GM23338 (cell line): ENCODE data around the gene DNAJC16. TPM values are rescaled to one million over a fixed set of nuclear protein-coding genes. Genes with fewer than 3 reads are reported as not detected.

ENCODE experiments used
- ATAC-seq: fragments of 200-7000 bp; cut with Tn5 transposase; 3 replicates; pipeline ENCODE4 v1.9.1; 2020
- DNase-seq: peaks from one replicate; pipeline ENCODE4 v3.0.0-alpha.2; 2015; ENCODE audit warnings: low spot score
- H2AFZ ChIP-seq: fragments of 200-600 bp; sonication (generic); 2 replicates; pipeline ENCODE4 v1.8.0; 2016; ENCODE audit warnings: antibody characterized with exemption, mild to moderate bottlenecking, moderate library complexity
- H3F3A ChIP-seq: fragments of 200-600 bp; sonication (generic); replicated peaks from 2 replicates; pipeline ENCODE4 v1.8.0; 2017; ENCODE audit warnings: antibody characterized with exemption, mixed run types, low read depth
- H3K27ac ChIP-seq: fragments of 200-600 bp; sonication (generic); 2 replicates; pipeline ENCODE4 v1.6.1; 2016; ENCODE audit warnings: low read depth
- H3K27me3 ChIP-seq: fragments of 200-600 bp; sonication (generic); 2 replicates; pipeline ENCODE4 v1.8.0; 2016; ENCODE audit warnings: mild to moderate bottlenecking, mixed run types, moderate library complexity; ENCODE audit not compliant: insufficient read depth
- H3K36me3 ChIP-seq: fragments of 200-600 bp; sonication (generic); 2 replicates; pipeline ENCODE4 v1.8.0; 2016; ENCODE audit warnings: mild to moderate bottlenecking; ENCODE audit not compliant: insufficient read depth
- H3K4me1 ChIP-seq: fragments of 200-600 bp; sonication (generic); 2 replicates; pipeline ENCODE4 v1.8.0; 2016; ENCODE audit warnings: mild to moderate bottlenecking, moderate library complexity; ENCODE audit not compliant: insufficient read depth
- H3K4me2 ChIP-seq: fragments of 200-600 bp; sonication (generic); 2 replicates; pipeline ENCODE4 v1.7.1; 2017; ENCODE audit warnings: mixed run types
- H3K4me3 ChIP-seq: fragments of 200-600 bp; sonication (generic); 2 replicates; pipeline ENCODE4 v1.6.1; 2016; ENCODE audit warnings: mixed run types
- H3K79me2 ChIP-seq: fragments of 200-600 bp; sonication (generic); replicated peaks from 2 replicates; pipeline ENCODE4 v1.8.0; 2017; ENCODE audit warnings: mild to moderate bottlenecking; ENCODE audit not compliant: insufficient read depth
- H3K9me2 ChIP-seq: fragments of 200-600 bp; sonication (generic); 2 replicates; pipeline ENCODE4 v1.8.0; 2017; ENCODE audit not compliant: insufficient read depth
- H4K20me1 ChIP-seq: fragments of 200-600 bp; sonication (generic); replicated peaks from 2 replicates; pipeline ENCODE4 v1.8.0; 2017; ENCODE audit warnings: mild to moderate bottlenecking; ENCODE audit not compliant: insufficient read depth
- H3K27ac Mint-ChIP-seq: 2 replicates; pipeline ENCODE4 v1.8.0; 2020; ENCODE audit warnings: inconsistent platforms, mild to moderate bottlenecking, moderate library complexity, mixed read lengths
- H3K27me3 Mint-ChIP-seq: 3 replicates; pipeline ENCODE4 v1.8.0; 2022; ENCODE audit warnings: low read depth, mild to moderate bottlenecking, moderate library complexity, mixed read lengths, inconsistent platforms; ENCODE audit not compliant: insufficient read depth, poor library complexity
- H3K36me3 Mint-ChIP-seq: 3 replicates; pipeline ENCODE4 v1.8.0; 2021; ENCODE audit warnings: low read depth, mild to moderate bottlenecking, inconsistent platforms, moderate library complexity, mixed read lengths
- H3K4me1 Mint-ChIP-seq: 3 replicates; pipeline ENCODE4 v1.8.0; 2020; ENCODE audit warnings: mild to moderate bottlenecking, inconsistent platforms, mixed read lengths
- H3K4me3 Mint-ChIP-seq: 3 replicates; pipeline ENCODE4 v1.8.0; 2021; ENCODE audit warnings: moderate library complexity, mild to moderate bottlenecking, inconsistent platforms, mixed read lengths
- H3K9me3 Mint-ChIP-seq: 3 replicates; pipeline ENCODE4 v1.8.0; 2020; ENCODE audit warnings: moderate library complexity, mild to moderate bottlenecking, inconsistent platforms, mixed read lengths
- CREB1 ChIP-seq: fragments of 250-450 bp; sonication (Bioruptor Pico); IDR thresholded peaks from 2 replicates; pipeline ENCODE4 v1.5.0; 2020; ENCODE audit warnings: low read depth, mild to moderate bottlenecking, moderate library complexity
- EZH2 ChIP-seq: fragments of 200-600 bp; sonication (generic); IDR thresholded peaks from one replicate; pipeline ENCODE4 v1.8.0; 2017; ENCODE audit warnings: antibody characterized with exemption, mild to moderate bottlenecking, low read depth; ENCODE audit not compliant: unreplicated experiment
- EZH2phosphoT487 ChIP-seq: fragments of 200-600 bp; sonication (generic); IDR thresholded peaks from one replicate; pipeline ENCODE4 v1.8.1; 2018; ENCODE audit warnings: antibody characterized with exemption; ENCODE audit not compliant: unreplicated experiment
- JUNB ChIP-seq: IDR thresholded peaks from one replicate; pipeline ENCODE4 v1.6.1; 2016; ENCODE audit warnings: antibody characterized with exemption; ENCODE audit not compliant: unreplicated experiment
- NANOG ChIP-seq: IDR thresholded peaks from 2 replicates; pipeline ENCODE4 v1.6.1; 2016; ENCODE audit warnings: antibody characterized with exemption, borderline replicate concordance
- POLR2AphosphoS5 ChIP-seq: IDR thresholded peaks from 2 replicates; pipeline ENCODE4 v1.6.1; 2016; ENCODE audit warnings: antibody characterized with exemption, low read depth
- STAT1 ChIP-seq: IDR thresholded peaks from one replicate; pipeline ENCODE4 v1.6.1; 2016; ENCODE audit warnings: antibody characterized with exemption; ENCODE audit not compliant: unreplicated experiment
- ZNF114 ChIP-seq: fragments of 250-450 bp; sonication (Bioruptor Pico); IDR thresholded peaks from 2 replicates; pipeline ENCODE4 v1.5.0; 2020; ENCODE audit warnings: mild to moderate bottlenecking, moderate library complexity
- ZNF331 ChIP-seq: fragments of 250-450 bp; sonication (Bioruptor Pico); IDR thresholded peaks from 2 replicates; pipeline ENCODE4 v1.5.0; 2020; ENCODE audit warnings: low read depth, mild to moderate bottlenecking, moderate library complexity
- polyA plus RNA-seq: library from polyadenylated mRNA; unstranded; fragments of >200 nt; fragmentation: Nextera tagmentation; extraction: Ambion mirVana; gene quantifications from 2 replicates; pipeline ENCODE4 v1.2.1, GENCODE V29; 2016
- total RNA-seq: library from RNA; depleted of rRNA; stranded (reverse); fragments of >200 nt; shearing (Covaris generic); gene quantifications from 2 replicates; pipeline ENCODE4 v1.2.3, GENCODE V29; 2014
- TF ChIP-seq, protein P1 (sequence below): fragments of 250-450 bp; sonication (Bioruptor Pico); IDR thresholded peaks from 2 replicates; pipeline ENCODE4 v1.5.0; 2020; ENCODE audit warnings: mild to moderate bottlenecking, moderate library complexity
- TF ChIP-seq, protein P2 (sequence below): IDR thresholded peaks from 2 replicates; pipeline ENCODE4 v1.6.1; 2016; ENCODE audit warnings: antibody characterized with exemption
- TF ChIP-seq, protein P3 (sequence below), 2 experiments: fragments of 200-600 bp in 1 of 2; sonication (generic) in 1 of 2; conservative IDR thresholded peaks; 2 replicates each; pipeline versions ENCODE4 v1.5.1 to v1.6.1; 2016 to 2017; ENCODE audit warnings: antibody characterized with exemption in 2 of 2, low read depth in 2 of 2, mild to moderate bottlenecking in 2 of 2, moderate library complexity in 1 of 2
- TF ChIP-seq, protein P4 (sequence below): IDR thresholded peaks from one replicate; pipeline ENCODE4 v1.6.1; 2018; ENCODE audit warnings: antibody characterized with exemption; ENCODE audit not compliant: unreplicated experiment

DNAJC16 gene
- total and polyA plus RNA-seq, 2 experiments from 2014 or later, result 6.3 to 18.0 TPM

DNA sequence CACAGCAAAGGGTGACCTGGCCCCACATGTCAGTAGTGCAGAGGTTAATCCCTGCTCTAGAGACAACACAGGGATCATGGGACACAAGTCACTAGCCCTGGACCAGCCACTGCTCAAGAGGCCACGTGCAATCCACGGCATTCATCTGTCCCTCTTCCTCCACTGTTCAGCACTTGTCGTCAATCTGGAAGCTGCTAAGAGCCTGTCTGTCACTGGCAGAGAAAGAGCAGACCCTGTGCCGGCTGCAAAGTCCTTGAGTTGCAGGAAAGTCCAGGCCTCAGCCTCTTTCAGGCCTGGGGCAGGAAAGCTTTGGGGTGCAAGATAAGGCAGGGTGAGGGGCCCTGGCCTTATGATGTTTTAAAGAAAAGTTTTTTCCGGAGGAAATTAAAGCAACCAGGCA lies 34.1 kb upstream of the DNAJC16 start:
- Mint-ChIP-seq H3K4me1 (peaks cover 15% of the 10 kb centered on the region), H3K27me3 (peaks cover 4% of the 10 kb centered on the region), H3K4me3 (no peak overlapping the region), H3K27ac (no peak overlapping the region), H3K9me3 (0 out of 3 replicates have a peak, but pooled peaks cover under 1% of the 10 kb centered on the region), H3K36me3 (peaks cover 26% of the 10 kb centered on the region)
- no peak overlapping the region for H3K27ac ChIP-seq
- H3K4me1 ChIP-seq, result peaks cover 13% of the 10 kb centered on the region
- H3K9me2 ChIP-seq, result no peaks in the 10 kb centered on the region
- no peak overlapping the region for H2AFZ ChIP-seq
- H4K20me1 ChIP-seq, result no peaks in the 10 kb centered on the region
- H3K4me2 ChIP-seq, result no peak overlapping the region
- no peaks in the 10 kb centered on the region for H3K79me2 ChIP-seq
- no peak for ATAC-seq
- no peaks in the 10 kb centered on the region for H3F3A ChIP-seq
- no peak for TF ChIP-seq EZH2
- no peak for TF ChIP-seq EZH2phosphoT487
- TF ChIP-seq, protein P1, sequence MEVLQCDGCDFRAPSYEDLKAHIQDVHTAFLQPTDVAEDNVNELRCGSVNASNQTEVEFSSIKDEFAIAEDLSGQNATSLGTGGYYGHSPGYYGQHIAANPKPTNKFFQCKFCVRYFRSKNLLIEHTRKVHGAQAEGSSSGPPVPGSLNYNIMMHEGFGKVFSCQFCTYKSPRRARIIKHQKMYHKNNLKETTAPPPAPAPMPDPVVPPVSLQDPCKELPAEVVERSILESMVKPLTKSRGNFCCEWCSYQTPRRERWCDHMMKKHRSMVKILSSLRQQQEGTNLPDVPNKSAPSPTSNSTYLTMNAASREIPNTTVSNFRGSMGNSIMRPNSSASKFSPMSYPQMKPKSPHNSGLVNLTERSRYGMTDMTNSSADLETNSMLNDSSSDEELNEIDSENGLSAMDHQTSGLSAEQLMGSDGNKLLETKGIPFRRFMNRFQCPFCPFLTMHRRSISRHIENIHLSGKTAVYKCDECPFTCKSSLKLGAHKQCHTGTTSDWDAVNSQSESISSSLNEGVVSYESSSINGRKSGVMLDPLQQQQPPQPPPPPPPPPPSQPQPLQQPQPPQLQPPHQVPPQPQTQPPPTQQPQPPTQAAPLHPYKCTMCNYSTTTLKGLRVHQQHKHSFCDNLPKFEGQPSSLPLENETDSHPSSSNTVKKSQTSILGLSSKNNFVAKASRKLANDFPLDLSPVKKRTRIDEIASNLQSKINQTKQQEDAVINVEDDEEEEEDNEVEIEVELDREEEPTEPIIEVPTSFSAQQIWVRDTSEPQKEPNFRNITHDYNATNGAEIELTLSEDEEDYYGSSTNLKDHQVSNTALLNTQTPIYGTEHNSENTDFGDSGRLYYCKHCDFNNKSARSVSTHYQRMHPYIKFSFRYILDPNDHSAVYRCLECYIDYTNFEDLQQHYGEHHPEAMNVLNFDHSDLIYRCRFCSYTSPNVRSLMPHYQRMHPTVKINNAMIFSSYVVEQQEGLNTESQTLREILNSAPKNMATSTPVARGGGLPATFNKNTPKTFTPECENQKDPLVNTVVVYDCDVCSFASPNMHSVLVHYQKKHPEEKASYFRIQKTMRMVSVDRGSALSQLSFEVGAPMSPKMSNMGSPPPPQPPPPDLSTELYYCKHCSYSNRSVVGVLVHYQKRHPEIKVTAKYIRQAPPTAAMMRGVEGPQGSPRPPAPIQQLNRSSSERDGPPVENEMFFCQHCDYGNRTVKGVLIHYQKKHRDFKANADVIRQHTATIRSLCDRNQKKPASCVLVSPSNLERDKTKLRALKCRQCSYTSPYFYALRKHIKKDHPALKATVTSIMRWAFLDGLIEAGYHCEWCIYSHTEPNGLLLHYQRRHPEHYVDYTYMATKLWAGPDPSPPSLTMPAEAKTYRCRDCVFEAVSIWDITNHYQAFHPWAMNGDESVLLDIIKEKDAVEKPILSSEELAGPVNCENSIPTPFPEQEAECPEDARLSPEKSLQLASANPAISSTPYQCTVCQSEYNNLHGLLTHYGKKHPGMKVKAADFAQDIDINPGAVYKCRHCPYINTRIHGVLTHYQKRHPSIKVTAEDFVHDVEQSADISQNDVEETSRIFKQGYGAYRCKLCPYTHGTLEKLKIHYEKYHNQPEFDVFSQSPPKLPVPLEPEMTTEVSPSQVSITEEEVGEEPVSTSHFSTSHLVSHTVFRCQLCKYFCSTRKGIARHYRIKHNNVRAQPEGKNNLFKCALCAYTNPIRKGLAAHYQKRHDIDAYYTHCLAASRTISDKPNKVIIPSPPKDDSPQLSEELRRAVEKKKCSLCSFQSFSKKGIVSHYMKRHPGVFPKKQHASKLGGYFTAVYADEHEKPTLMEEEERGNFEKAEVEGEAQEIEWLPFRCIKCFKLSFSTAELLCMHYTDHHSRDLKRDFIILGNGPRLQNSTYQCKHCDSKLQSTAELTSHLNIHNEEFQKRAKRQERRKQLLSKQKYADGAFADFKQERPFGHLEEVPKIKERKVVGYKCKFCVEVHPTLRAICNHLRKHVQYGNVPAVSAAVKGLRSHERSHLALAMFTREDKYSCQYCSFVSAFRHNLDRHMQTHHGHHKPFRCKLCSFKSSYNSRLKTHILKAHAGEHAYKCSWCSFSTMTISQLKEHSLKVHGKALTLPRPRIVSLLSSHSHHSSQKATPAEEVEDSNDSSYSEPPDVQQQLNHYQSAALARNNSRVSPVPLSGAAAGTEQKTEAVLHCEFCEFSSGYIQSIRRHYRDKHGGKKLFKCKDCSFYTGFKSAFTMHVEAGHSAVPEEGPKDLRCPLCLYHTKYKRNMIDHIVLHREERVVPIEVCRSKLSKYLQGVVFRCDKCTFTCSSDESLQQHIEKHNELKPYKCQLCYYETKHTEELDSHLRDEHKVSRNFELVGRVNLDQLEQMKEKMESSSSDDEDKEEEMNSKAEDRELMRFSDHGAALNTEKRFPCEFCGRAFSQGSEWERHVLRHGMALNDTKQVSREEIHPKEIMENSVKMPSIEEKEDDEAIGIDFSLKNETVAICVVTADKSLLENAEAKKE (CRISPR knock-in tag), result no peak
- TF ChIP-seq, protein P2, sequence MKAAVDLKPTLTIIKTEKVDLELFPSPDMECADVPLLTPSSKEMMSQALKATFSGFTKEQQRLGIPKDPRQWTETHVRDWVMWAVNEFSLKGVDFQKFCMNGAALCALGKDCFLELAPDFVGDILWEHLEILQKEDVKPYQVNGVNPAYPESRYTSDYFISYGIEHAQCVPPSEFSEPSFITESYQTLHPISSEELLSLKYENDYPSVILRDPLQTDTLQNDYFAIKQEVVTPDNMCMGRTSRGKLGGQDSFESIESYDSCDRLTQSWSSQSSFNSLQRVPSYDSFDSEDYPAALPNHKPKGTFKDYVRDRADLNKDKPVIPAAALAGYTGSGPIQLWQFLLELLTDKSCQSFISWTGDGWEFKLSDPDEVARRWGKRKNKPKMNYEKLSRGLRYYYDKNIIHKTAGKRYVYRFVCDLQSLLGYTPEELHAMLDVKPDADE, result no peak
- TF ChIP-seq, protein P3, sequence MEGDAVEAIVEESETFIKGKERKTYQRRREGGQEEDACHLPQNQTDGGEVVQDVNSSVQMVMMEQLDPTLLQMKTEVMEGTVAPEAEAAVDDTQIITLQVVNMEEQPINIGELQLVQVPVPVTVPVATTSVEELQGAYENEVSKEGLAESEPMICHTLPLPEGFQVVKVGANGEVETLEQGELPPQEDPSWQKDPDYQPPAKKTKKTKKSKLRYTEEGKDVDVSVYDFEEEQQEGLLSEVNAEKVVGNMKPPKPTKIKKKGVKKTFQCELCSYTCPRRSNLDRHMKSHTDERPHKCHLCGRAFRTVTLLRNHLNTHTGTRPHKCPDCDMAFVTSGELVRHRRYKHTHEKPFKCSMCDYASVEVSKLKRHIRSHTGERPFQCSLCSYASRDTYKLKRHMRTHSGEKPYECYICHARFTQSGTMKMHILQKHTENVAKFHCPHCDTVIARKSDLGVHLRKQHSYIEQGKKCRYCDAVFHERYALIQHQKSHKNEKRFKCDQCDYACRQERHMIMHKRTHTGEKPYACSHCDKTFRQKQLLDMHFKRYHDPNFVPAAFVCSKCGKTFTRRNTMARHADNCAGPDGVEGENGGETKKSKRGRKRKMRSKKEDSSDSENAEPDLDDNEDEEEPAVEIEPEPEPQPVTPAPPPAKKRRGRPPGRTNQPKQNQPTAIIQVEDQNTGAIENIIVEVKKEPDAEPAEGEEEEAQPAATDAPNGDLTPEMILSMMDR (conservative IDR thresholded peaks at IDR 0.05; ENCODE audit: low read depth in 2 of 2), result no peak
- TF ChIP-seq ZNF114 (CRISPR knock-in tag), result no peak
- TF ChIP-seq CREB1 (CRISPR knock-in tag), result no peak
- TF ChIP-seq POLR2AphosphoS5, result no peak
- TF ChIP-seq, protein P4, sequence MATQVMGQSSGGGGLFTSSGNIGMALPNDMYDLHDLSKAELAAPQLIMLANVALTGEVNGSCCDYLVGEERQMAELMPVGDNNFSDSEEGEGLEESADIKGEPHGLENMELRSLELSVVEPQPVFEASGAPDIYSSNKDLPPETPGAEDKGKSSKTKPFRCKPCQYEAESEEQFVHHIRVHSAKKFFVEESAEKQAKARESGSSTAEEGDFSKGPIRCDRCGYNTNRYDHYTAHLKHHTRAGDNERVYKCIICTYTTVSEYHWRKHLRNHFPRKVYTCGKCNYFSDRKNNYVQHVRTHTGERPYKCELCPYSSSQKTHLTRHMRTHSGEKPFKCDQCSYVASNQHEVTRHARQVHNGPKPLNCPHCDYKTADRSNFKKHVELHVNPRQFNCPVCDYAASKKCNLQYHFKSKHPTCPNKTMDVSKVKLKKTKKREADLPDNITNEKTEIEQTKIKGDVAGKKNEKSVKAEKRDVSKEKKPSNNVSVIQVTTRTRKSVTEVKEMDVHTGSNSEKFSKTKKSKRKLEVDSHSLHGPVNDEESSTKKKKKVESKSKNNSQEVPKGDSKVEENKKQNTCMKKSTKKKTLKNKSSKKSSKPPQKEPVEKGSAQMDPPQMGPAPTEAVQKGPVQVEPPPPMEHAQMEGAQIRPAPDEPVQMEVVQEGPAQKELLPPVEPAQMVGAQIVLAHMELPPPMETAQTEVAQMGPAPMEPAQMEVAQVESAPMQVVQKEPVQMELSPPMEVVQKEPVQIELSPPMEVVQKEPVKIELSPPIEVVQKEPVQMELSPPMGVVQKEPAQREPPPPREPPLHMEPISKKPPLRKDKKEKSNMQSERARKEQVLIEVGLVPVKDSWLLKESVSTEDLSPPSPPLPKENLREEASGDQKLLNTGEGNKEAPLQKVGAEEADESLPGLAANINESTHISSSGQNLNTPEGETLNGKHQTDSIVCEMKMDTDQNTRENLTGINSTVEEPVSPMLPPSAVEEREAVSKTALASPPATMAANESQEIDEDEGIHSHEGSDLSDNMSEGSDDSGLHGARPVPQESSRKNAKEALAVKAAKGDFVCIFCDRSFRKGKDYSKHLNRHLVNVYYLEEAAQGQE, result no peak
- TF ChIP-seq STAT1, result no peak
- TF ChIP-seq JUNB, result no peak
- no peak for TF ChIP-seq NANOG
- no peak for TF ChIP-seq ZNF331 (CRISPR knock-in tag)
- H3K4me3 ChIP-seq, result no peak overlapping the region
- no peaks in the 10 kb centered on the region for H3K27me3 ChIP-seq
- DNase-seq, result no peak
- no peaks in the 10 kb centered on the region for H3K36me3 ChIP-seq
